HepG2 (cell line): Measurements from ENCODE around the gene COA3. TPM values are rescaled to one million over a fixed set of nuclear protein-coding genes. Genes with fewer than 3 reads are reported as not detected.

Experiments
- ATF7-NPFF ChIP-seq: sonication (generic); formaldehyde crosslinking; IDR thresholded peaks from 2 replicates; pipeline ENCODE4 v1.8.1; 2023; ENCODE audit warnings: mild to moderate bottlenecking, low read depth, missing genetic modification reagents, moderate library complexity
- BRCA1 ChIP-seq: sonication (generic); formaldehyde crosslinking; IDR thresholded peaks from 2 replicates; pipeline ENCODE4 v1.4.0; 2020; ENCODE audit warnings: missing genetic modification reagents
- CEBPB ChIP-seq: IDR thresholded peaks from 2 replicates; pipeline ENCODE4 v1.6.1; 2011; ENCODE audit warnings: low read depth, low read length, improper control_type of control experiment, borderline replicate concordance
- KLF9 ChIP-seq: IDR thresholded peaks from 2 replicates; pipeline ENCODE4 v1.6.1; 2016; ENCODE audit warnings: low read depth
- TBL1XR1 ChIP-seq: fragments of 150-350 bp; IDR thresholded peaks from 2 replicates; pipeline ENCODE4 v1.6.1; 2014; ENCODE audit warnings: borderline replicate concordance, low read length; ENCODE audit not compliant: partially characterized antibody
- ZEB1 ChIP-seq: IDR thresholded peaks from 2 replicates; pipeline ENCODE4 v1.6.1; 2012; ENCODE audit warnings: mild to moderate bottlenecking, low read depth, inconsistent platforms; ENCODE audit not compliant: insufficient replicate concordance
- ZNF569 ChIP-seq: sonication (generic); formaldehyde crosslinking; IDR thresholded peaks from 2 replicates; pipeline ENCODE4 v1.5.0; 2020; ENCODE audit warnings: mild to moderate bottlenecking, missing genetic modification reagents, moderate library complexity, borderline replicate concordance
- polyA plus RNA-seq, 8 experiments: library from polyadenylated mRNA; depleted of rRNA in 3 of 8; stranded (reverse) in 7 of 8; unstranded in 1 of 8; fragments of >200 nt; fragmentation: Illumina TruSeq in 4 of 8; extraction: Trizol in 4 of 8; gene quantifications; 2 replicates each; pipeline versions ENCODE4 v1.2.1 to v1.2.3, GENCODE V29; 2011 to 2016; ENCODE audit warnings: low read depth in 4 of 8, missing spikeins in 1 of 8, mixed read lengths in 1 of 8; ENCODE audit not compliant: insufficient read depth in 1 of 8
- total RNA-seq, 5 experiments: library from RNA; depleted of rRNA; stranded (reverse); fragments of >200 nt; fragmentation: Illumina TruSeq; extraction: Trizol; gene quantifications; 2 replicates each; pipeline ENCODE4 v1.2.3, GENCODE V29; 2016; ENCODE audit warnings: low read depth in 1 of 5
- TF ChIP-seq, protein P1 (sequence below): sonication (generic); formaldehyde crosslinking; IDR thresholded peaks from 2 replicates; pipeline ENCODE4 v1.4.0; 2020; ENCODE audit warnings: low read depth, missing genetic modification reagents
- TF ChIP-seq, protein P2 (sequence below): sonication (generic); formaldehyde crosslinking; IDR thresholded peaks from 2 replicates; pipeline ENCODE4 v1.4.0; 2020; ENCODE audit warnings: mild to moderate bottlenecking, missing genetic modification reagents
- TF ChIP-seq, protein P3 (sequence below), 2 experiments: fragments of 450-650 bp in 1 of 2; sonication (generic) in 1 of 2; formaldehyde crosslinking; IDR thresholded peaks; 2 replicates each; pipeline versions ENCODE4 v1.5.0 to v1.8.0; 2020 to 2022; ENCODE audit warnings: mild to moderate bottlenecking in 1 of 2, missing genetic modification reagents in 1 of 2
- TF ChIP-seq, protein P4 (sequence below): sonication (generic); formaldehyde crosslinking; IDR thresholded peaks from 2 replicates; pipeline ENCODE4 v1.5.1; 2020; ENCODE audit warnings: missing genetic modification reagents, mild to moderate bottlenecking, borderline replicate concordance
- TF ChIP-seq, protein P5 (sequence below): IDR thresholded peaks from 2 replicates; pipeline ENCODE4 v1.6.1; 2016; ENCODE audit warnings: mild to moderate bottlenecking

Gene COA3
- total and polyA plus RNA-seq, 2 of the 13 experiments (the other 11 are each of a cell fraction or from before 2014, with no cell fraction given), result 133 to 202 TPM

DNA sequence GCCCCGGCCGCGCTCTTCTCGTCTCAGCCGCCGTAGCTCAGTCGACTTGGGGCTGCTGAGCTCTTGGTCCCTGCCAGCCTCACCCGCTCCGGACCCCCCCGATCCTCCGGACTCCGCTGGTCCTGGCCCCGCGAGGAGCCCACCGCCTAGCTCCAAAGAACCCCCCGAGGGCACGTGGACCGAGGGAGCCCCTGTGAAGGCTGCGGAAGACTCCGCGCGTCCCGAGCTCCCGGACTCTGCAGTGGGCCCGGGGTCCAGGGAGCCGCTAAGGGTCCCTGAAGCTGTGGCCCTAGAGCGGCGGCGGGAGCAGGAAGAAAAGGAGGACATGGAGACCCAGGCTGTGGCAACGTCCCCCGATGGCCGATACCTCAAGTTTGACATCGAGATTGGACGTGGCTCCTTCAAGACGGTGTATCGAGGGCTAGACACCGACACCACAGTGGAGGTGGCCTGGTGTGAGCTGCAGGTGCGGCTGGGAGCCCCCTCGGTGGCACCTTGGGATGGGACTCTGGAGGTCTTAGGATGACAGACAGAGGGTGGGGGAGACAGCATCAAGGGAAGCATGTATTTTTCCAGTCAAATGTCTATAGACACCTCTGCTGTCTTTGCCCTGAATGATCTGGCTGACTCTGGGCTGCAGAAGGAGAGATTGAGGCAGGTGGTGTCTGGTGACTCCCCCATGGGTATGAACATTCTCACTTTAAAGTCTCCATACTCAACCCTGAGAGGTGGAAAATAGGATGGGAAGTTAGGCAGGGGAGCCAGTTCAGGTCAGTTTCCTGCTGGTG, 17.5 kb downstream of the COA3 start (continued):
- TF ChIP-seq, protein P1, sequence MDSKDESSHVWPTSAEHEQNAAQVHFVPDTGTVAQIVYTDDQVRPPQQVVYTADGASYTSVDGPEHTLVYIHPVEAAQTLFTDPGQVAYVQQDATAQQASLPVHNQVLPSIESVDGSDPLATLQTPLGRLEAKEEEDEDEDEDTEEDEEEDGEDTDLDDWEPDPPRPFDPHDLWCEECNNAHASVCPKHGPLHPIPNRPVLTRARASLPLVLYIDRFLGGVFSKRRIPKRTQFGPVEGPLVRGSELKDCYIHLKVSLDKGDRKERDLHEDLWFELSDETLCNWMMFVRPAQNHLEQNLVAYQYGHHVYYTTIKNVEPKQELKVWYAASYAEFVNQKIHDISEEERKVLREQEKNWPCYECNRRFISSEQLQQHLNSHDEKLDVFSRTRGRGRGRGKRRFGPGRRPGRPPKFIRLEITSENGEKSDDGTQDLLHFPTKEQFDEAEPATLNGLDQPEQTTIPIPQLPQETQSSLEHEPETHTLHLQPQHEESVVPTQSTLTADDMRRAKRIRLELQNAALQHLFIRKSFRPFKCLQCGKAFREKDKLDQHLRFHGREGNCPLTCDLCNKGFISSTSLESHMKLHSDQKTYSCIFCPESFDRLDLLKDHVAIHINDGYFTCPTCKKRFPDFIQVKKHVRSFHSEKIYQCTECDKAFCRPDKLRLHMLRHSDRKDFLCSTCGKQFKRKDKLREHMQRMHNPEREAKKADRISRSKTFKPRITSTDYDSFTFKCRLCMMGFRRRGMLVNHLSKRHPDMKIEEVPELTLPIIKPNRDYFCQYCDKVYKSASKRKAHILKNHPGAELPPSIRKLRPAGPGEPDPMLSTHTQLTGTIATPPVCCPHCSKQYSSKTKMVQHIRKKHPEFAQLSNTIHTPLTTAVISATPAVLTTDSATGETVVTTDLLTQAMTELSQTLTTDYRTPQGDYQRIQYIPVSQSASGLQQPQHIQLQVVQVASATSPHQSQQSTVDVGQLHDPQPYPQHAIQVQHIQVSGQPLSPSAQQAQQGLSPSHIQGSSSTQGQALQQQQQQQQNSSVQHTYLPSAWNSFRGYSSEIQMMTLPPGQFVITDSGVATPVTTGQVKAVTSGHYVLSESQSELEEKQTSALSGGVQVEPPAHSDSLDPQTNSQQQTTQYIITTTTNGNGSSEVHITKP (CRISPR knock-in tag), result no peak
- TF ChIP-seq, protein P2, sequence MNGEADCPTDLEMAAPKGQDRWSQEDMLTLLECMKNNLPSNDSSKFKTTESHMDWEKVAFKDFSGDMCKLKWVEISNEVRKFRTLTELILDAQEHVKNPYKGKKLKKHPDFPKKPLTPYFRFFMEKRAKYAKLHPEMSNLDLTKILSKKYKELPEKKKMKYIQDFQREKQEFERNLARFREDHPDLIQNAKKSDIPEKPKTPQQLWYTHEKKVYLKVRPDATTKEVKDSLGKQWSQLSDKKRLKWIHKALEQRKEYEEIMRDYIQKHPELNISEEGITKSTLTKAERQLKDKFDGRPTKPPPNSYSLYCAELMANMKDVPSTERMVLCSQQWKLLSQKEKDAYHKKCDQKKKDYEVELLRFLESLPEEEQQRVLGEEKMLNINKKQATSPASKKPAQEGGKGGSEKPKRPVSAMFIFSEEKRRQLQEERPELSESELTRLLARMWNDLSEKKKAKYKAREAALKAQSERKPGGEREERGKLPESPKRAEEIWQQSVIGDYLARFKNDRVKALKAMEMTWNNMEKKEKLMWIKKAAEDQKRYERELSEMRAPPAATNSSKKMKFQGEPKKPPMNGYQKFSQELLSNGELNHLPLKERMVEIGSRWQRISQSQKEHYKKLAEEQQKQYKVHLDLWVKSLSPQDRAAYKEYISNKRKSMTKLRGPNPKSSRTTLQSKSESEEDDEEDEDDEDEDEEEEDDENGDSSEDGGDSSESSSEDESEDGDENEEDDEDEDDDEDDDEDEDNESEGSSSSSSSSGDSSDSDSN (CRISPR knock-in tag), result peak; percentile 2; the same call in 1 of the 2 replicates
- TF ChIP-seq, protein P3, sequence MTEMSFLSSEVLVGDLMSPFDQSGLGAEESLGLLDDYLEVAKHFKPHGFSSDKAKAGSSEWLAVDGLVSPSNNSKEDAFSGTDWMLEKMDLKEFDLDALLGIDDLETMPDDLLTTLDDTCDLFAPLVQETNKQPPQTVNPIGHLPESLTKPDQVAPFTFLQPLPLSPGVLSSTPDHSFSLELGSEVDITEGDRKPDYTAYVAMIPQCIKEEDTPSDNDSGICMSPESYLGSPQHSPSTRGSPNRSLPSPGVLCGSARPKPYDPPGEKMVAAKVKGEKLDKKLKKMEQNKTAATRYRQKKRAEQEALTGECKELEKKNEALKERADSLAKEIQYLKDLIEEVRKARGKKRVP (CRISPR knock-in tag; IDR thresholded peaks at IDR 0.05), result peak in 1 of 2 experiments; percentile 29; a peak in 2 of 4 replicates
- TF ChIP-seq ZNF569 (CRISPR knock-in tag), result no peak
- TF ChIP-seq BRCA1, result no peak
- TF ChIP-seq ZEB1, result no peak
- no peak for TF ChIP-seq CEBPB
- TF ChIP-seq, protein P4, sequence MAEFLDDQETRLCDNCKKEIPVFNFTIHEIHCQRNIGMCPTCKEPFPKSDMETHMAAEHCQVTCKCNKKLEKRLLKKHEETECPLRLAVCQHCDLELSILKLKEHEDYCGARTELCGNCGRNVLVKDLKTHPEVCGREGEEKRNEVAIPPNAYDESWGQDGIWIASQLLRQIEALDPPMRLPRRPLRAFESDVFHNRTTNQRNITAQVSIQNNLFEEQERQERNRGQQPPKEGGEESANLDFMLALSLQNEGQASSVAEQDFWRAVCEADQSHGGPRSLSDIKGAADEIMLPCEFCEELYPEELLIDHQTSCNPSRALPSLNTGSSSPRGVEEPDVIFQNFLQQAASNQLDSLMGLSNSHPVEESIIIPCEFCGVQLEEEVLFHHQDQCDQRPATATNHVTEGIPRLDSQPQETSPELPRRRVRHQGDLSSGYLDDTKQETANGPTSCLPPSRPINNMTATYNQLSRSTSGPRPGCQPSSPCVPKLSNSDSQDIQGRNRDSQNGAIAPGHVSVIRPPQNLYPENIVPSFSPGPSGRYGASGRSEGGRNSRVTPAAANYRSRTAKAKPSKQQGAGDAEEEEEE, result 0 out of 2 replicates have a peak, but pooled peaks have one; percentile 60
- TF ChIP-seq TBL1XR1, result no peak
- TF ChIP-seq, protein P5, sequence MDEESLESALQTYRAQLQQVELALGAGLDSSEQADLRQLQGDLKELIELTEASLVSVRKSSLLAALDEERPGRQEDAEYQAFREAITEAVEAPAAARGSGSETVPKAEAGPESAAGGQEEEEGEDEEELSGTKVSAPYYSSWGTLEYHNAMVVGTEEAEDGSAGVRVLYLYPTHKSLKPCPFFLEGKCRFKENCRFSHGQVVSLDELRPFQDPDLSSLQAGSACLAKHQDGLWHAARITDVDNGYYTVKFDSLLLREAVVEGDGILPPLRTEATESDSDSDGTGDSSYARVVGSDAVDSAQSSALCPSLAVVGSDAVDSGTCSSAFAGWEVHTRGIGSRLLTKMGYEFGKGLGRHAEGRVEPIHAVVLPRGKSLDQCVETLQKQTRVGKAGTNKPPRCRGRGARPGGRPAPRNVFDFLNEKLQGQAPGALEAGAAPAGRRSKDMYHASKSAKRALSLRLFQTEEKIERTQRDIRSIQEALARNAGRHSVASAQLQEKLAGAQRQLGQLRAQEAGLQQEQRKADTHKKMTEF (CRISPR knock-in tag), result no peak
- TF ChIP-seq ATF7-NPFF (CRISPR knock-in tag), result peak; percentile 69
- TF ChIP-seq KLF9 (CRISPR knock-in tag), result no peak
